Duodenal mucosa (tissue), 2 donors: ENCODE data around the gene ALK.

ENCODE experiments used
- H3K27ac ChIP-seq: one replicate; pipeline ENCODE4 v1.7.0; 2013; ENCODE audit warnings: low read depth, low read length
- H3K27me3 ChIP-seq, 2 donors: one replicate each; pipeline ENCODE4 v1.7.0; 2013; ENCODE audit warnings: low read length in 2 of 2, control low read depth in 1 of 2; ENCODE audit not compliant: insufficient read depth in 2 of 2, control insufficient read depth in 1 of 2
- H3K36me3 ChIP-seq, 2 donors: one replicate each; pipeline ENCODE4 v1.7.0; 2013; ENCODE audit warnings: low read length in 2 of 2, control low read depth in 1 of 2; ENCODE audit not compliant: insufficient read depth in 2 of 2, control insufficient read depth in 1 of 2
- H3K4me1 ChIP-seq, 2 donors: one replicate each; pipeline ENCODE4 v1.7.0; 2013; ENCODE audit warnings: low read length in 2 of 2, control low read depth in 1 of 2; ENCODE audit not compliant: insufficient read depth in 2 of 2, control insufficient read depth in 1 of 2
- H3K4me3 ChIP-seq, 2 donors: one replicate each; pipeline ENCODE4 v1.7.0; 2013; ENCODE audit warnings: low read length in 2 of 2, low read depth in 1 of 2
- H3K9ac ChIP-seq, 2 donors: one replicate each; pipeline ENCODE4 v1.7.0; 2013; ENCODE audit warnings: low read length in 2 of 2, low read depth in 1 of 2
- H3K9me3 ChIP-seq, 2 donors: one replicate each; pipeline ENCODE4 v1.7.0; 2013; ENCODE audit warnings: low read length in 2 of 2, control low read depth in 1 of 2; ENCODE audit not compliant: control insufficient read depth in 1 of 2

ALK gene

DNA sequence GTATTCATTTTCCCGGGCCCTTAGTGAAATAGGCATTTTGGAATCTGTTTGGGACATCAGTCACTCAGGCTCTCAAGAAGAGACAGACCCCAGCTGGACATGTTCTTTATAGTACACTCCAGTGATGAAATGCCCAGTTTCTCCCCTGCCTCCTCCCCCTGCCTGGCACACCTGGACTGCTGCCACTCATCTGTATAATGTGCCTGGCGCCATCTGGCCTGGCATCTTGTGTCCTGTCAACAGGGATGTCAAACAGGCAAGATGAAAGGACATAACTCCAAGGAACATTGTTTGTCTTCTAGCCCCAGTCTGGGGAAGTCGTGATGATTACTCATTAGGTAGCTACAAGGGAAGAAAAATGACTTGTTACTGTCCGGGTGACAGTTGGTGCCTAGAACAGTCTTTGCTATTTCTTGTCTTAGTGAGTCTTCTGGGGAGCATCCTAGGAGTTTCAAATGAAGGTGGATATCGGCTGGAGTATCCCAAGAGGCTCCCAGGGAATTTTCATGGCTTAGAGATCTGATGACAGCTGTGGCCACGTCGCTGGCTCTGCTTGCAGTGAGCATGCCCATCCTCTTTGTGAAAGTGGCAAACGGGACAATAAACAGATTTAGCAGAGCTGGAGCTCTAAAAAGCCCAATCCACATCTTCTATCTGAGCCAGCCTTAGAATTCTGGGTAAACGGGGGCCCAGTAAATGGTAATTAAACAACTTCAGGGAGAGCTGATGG, 153.6 kb downstream of the ALK start:
- no peak overlapping the region for H3K9ac ChIP-seq
- H3K9me3 ChIP-seq, result no peaks in the 10 kb centered on the region
- H3K27ac ChIP-seq, result no peak overlapping the region
- no peaks in the 10 kb centered on the region for H3K4me1 ChIP-seq
- H3K36me3 ChIP-seq, result no peaks in the 10 kb centered on the region
- H3K4me3 ChIP-seq, result no peak overlapping the region
- no peaks in the 10 kb centered on the region for H3K27me3 ChIP-seq

- Histone ChIP-seq H3K27ac (no peak overlapping the region), H3K27me3 (no peaks in the 10 kb centered on the region), H3K4me3 (no peak overlapping the region), H3K36me3 (no peaks in the 10 kb centered on the region), H3K9ac (no peak overlapping the region), H3K4me1 (no peaks in the 10 kb centered on the region), H3K9me3 (no peaks in the 10 kb centered on the region)
Observed at GRCh38 chr2:29766191-29766590, 155.2 kb downstream of the ALK start.

DNA sequence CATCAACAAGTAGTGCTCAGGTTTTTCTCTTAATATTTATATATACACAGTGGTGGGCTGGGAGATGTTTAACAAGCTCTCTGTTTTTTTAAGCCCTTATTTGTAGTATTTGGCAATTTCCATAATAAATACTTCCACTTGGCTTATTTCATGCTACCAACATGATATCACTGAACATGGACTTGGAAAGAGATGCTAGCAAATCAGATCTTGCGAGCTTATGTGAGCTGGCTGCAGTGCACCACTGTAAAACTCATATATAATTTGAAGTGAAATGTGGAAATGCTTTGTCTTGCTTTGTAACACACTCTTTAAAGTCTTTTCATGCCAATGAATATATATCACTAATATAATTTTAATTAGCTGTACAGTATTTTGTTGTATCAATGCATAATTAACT, 155.7 kb downstream of the ALK start:
- H3K36me3 ChIP-seq, result no peaks in the 10 kb centered on the region
- no peak overlapping the region for H3K4me3 ChIP-seq
- H3K9ac ChIP-seq, result no peak overlapping the region
- no peaks in the 10 kb centered on the region for H3K27me3 ChIP-seq
- H3K9me3 ChIP-seq, result no peaks in the 10 kb centered on the region
- no peaks in the 10 kb centered on the region for H3K4me1 ChIP-seq
- H3K27ac ChIP-seq, result no peak overlapping the region

DNA sequence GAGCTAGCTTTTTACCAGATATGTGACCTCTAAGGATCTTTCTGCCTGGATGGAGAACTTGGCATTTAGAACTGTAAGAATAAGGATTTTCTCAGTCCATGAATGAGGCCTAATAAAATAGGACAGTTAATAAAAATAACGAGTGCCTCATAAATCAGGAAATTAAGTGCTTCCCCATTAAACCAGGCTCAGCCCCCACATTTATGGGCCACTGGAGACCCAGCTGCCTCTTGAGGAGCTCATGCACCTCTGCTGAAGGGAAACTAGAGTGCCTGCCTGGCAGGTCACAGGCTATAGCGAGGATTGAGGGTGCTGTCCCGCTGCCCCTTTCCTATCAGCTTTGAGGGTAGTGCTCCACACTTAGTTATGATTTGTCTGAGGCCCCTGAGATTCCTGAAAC, 158.0 kb downstream of the ALK start:
- Histone ChIP-seq H3K9ac (no peak overlapping the region), H3K9me3 (no peaks in the 10 kb centered on the region), H3K4me1 (no peaks in the 10 kb centered on the region), H3K4me3 (no peak overlapping the region), H3K36me3 (no peaks in the 10 kb centered on the region), H3K27ac (no peak overlapping the region), H3K27me3 (no peaks in the 10 kb centered on the region)

DNA sequence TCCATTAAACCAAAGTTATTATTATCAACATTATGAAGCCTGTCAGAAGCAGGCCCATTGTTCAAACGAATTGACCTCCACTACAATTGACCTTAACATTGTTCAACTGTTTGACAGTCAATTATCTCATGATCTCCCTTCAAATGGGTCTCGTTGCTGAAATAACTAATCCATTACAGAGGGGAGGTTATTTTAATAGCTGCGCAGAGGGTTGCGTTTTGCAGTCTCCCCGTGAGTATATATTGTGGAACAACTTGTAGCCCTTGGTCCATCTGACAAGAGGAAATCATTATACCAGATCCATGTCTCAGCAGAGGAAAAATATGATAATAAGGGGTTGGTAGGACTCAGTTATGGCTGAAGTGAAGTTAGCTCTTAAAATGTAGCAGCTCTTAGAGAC, 159.1 kb downstream of the ALK start:
- Histone ChIP-seq H3K9me3 (no peaks in the 10 kb centered on the region), H3K4me1 (no peaks in the 10 kb centered on the region), H3K4me3 (no peak overlapping the region), H3K9ac (no peak overlapping the region), H3K27ac (no peak overlapping the region), H3K27me3 (no peaks in the 10 kb centered on the region), H3K36me3 (no peaks in the 10 kb centered on the region)

- Histone ChIP-seq H3K27me3 (no peaks in the 10 kb centered on the region), H3K36me3 (no peaks in the 10 kb centered on the region), H3K9ac (no peak overlapping the region), H3K9me3 (no peaks in the 10 kb centered on the region), H3K27ac (no peak overlapping the region), H3K4me3 (no peak overlapping the region), H3K4me1 (no peaks in the 10 kb centered on the region)
Observed at GRCh38 chr2:29761278-29761677, 160.1 kb downstream of the ALK start.

- H3K4me1 ChIP-seq, result no peaks in the 10 kb centered on the region
- no peaks in the 10 kb centered on the region for H3K36me3 ChIP-seq
- H3K4me3 ChIP-seq, result no peak overlapping the region
- H3K27ac ChIP-seq, result no peak overlapping the region
- H3K9me3 ChIP-seq, result no peaks in the 10 kb centered on the region
- H3K27me3 ChIP-seq, result no peaks in the 10 kb centered on the region
- no peak overlapping the region for H3K9ac ChIP-seq
Observed at GRCh38 chr2:29760008-29760407, 161.4 kb downstream of the ALK start.

GRCh38 chr2:29759360-29759759, 162.0 kb downstream of the ALK start:
- Histone ChIP-seq H3K36me3 (no peaks in the 10 kb centered on the region), H3K4me1 (no peaks in the 10 kb centered on the region), H3K27ac (no peak overlapping the region), H3K27me3 (no peaks in the 10 kb centered on the region), H3K9ac (no peak overlapping the region), H3K4me3 (no peak overlapping the region), H3K9me3 (no peaks in the 10 kb centered on the region)

DNA sequence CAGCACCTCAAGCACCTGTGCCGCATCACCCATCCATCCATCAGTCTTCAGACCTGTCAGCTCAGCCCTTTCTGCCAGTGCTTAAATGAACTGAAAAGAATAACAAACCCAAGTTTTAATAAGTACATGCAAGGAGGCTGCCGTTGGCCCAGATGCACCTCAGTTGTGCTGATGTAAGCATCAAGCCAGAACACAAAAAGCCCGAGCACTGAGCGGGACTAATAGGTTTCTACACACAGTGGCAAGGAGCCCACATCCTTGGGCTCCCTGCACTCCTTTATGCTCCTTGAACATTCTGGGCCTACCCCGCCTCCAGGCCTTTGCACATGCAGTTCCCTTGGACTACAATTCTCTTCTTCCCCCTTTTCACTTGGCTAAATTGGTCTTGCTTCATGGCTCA, 165.6 kb downstream of the ALK start:
- H3K9ac ChIP-seq, result no peak overlapping the region
- H3K36me3 ChIP-seq, result no peaks in the 10 kb centered on the region
- no peak overlapping the region for H3K27ac ChIP-seq
- no peak overlapping the region for H3K4me3 ChIP-seq
- peaks cover 0 to 6% of the 10 kb centered on the region in 2 donors for H3K4me1 ChIP-seq
- no peaks in the 10 kb centered on the region for H3K27me3 ChIP-seq
- no peaks in the 10 kb centered on the region for H3K9me3 ChIP-seq

- H3K27ac ChIP-seq, result no peak overlapping the region
Observed at GRCh38 chr2:29755233-29755632, 166.2 kb downstream of the ALK start.

More at GRCh38 chr2:29755233-29755632, 166.2 kb downstream of the ALK start:
- no peaks in the 10 kb centered on the region for H3K36me3 ChIP-seq
- H3K27me3 ChIP-seq, result no peaks in the 10 kb centered on the region
- H3K9me3 ChIP-seq, result no peaks in the 10 kb centered on the region
- no peak overlapping the region for H3K9ac ChIP-seq
- no peak overlapping the region for H3K4me3 ChIP-seq
- peaks cover 0 to 6% of the 10 kb centered on the region in 2 donors for H3K4me1 ChIP-seq
